NB4 (cell line): Measurements from ENCODE around the gene ZBTB20.

Source experiments
- DNase-seq: peaks from one replicate; pipeline ENCODE4 v3.0.0; 2010; ENCODE audit warnings: low read depth
- H3K4me3 ChIP-seq: one replicate; pipeline ENCODE4 v1.5.1; 2011; ENCODE audit warnings: mild to moderate bottlenecking, low read depth, low read length, moderate library complexity
- MYC ChIP-seq: IDR thresholded peaks from 2 replicates; pipeline ENCODE4 v1.6.1; 2011; ENCODE audit warnings: low read depth, low read length
- POLR2A ChIP-seq: IDR thresholded peaks from 2 replicates; pipeline ENCODE4 v1.6.1; 2011; ENCODE audit warnings: mild to moderate bottlenecking; ENCODE audit not compliant: insufficient read length; ENCODE audit errors: extremely low read depth
- TF ChIP-seq, protein P1 (sequence below): IDR thresholded peaks from one replicate; pipeline ENCODE4 v1.5.1; 2012; ENCODE audit warnings: low read depth, low read length
- TF ChIP-seq, protein P2 (sequence below): IDR thresholded peaks from 2 replicates; pipeline ENCODE4 v1.6.1; 2011; ENCODE audit warnings: low read depth, low read length

The ZBTB20 gene

DNA sequence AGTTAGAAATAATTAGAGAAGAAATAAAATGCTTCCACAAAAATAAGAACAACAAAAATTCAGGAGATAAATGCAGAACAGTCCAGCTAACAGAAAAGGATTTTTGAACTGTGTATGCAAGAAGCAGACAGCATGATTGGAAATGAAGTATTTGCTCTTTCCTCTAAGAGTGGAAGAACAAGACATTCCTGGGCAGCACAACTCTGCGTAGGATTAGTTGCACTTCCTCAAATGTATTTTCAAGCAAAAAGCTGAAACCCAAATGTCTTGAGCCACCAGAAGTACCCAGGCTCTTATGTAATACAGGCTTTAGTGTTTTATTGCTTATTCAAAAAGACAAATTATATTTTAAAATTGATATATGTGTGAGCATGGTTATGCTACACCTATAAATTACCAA lies 127.2 kb downstream of the ZBTB20 start:
- no peak for TF ChIP-seq POLR2A
- DNase-seq: peak; percentile 13
- no peak overlapping the region for H3K4me3 ChIP-seq

DNA sequence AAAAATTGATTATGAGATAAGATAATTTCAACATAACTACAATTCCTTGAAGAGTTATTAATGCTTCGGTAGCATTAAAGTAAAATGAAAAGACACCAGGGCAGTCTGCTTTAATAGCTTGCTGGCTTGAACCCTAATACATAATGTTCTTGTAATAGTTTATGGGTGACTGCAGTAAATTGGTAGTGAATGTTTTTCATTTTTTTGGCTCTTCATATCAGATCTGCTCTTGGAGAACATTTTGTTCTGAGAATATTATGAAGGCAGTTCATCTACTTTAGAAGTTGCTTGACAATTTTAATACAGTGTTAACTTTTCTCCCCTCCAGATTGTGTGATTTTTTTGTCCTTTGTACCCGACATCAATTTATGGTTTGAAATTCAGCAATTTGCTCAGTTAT lies 128.4 kb downstream of the ZBTB20 start:
- no peak for DNase-seq
- H3K4me3 ChIP-seq: no peak overlapping the region
- TF ChIP-seq, protein P1, sequence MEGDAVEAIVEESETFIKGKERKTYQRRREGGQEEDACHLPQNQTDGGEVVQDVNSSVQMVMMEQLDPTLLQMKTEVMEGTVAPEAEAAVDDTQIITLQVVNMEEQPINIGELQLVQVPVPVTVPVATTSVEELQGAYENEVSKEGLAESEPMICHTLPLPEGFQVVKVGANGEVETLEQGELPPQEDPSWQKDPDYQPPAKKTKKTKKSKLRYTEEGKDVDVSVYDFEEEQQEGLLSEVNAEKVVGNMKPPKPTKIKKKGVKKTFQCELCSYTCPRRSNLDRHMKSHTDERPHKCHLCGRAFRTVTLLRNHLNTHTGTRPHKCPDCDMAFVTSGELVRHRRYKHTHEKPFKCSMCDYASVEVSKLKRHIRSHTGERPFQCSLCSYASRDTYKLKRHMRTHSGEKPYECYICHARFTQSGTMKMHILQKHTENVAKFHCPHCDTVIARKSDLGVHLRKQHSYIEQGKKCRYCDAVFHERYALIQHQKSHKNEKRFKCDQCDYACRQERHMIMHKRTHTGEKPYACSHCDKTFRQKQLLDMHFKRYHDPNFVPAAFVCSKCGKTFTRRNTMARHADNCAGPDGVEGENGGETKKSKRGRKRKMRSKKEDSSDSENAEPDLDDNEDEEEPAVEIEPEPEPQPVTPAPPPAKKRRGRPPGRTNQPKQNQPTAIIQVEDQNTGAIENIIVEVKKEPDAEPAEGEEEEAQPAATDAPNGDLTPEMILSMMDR: no peak
- no peak for TF ChIP-seq MYC
- no peak for TF ChIP-seq POLR2A
- TF ChIP-seq, protein P2, sequence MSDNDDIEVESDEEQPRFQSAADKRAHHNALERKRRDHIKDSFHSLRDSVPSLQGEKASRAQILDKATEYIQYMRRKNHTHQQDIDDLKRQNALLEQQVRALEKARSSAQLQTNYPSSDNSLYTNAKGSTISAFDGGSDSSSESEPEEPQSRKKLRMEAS: no peak

DNA sequence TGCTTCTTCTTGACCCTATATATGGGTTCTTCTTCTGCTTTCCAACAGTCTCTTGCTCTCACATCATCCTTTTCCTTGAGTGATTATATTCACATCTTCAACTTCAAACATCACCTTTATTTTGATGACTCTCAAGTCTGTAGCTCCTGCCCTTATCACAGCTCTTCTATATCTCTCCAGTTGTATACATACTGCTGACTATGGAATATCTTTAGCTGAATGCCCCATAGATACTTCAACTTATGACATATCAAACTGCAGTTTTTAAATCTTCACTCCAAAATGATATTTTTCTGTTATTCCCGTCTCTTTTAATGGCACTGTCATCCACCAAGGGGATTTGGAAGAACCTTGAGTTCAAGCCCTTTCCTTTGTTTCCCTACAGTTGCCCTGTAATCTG lies 139.1 kb downstream of the ZBTB20 start:
- H3K4me3 ChIP-seq: no peak overlapping the region
- DNase-seq: no peak

DNA sequence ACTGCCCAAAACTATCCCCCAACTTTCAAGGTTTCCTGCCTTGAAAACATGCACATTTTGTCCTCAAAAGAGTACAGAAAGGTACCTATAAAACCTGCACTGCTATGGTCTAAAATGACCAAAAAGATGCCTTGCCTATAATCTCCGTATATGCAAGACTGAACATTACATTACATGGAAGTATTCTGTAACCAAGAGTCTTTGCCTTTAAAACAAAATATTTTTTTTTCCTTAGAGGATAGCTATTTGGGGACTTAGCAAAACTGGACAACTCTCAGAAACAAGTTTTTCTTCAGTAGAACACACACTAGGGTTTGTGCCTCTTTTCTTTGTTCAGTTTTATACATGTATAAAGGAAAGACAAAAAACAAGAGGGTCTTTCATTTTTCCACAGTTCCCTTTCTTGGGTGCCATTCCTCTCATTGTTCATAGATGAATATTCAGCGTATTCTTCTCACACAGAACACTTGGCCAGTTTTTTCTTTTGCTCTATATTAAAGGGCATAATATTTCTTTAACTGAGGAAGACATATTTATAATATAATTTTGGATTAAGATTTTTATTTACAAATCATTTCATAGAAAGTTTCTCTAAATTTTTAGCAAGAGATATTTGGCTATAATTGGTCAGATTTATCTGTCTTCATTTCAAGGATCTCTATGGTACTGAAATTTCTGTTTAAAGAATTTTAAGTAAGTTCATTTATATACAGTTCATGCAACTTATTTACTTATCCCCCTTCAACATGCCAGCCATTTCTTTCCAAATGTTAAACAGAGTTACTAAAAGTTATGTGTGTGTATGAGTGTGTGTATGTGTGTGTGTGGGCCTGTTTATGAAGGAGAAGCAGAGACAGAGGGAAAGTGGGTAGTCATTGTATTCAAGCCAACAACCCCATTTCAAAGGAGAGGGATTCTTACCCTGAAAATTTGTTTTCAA lies 142.6 kb downstream of the ZBTB20 start:
- no peak overlapping the region for H3K4me3 ChIP-seq
- DNase-seq: no peak
- TF ChIP-seq, protein P1: no peak
- no peak for TF ChIP-seq POLR2A
- TF ChIP-seq, protein P2: no peak
- TF ChIP-seq MYC: no peak

More for the DNA sequence above, 139.1 kb downstream of the ZBTB20 start:
- TF ChIP-seq, protein P2: no peak
- TF ChIP-seq, protein P1: no peak
- no peak for TF ChIP-seq MYC
- no peak for TF ChIP-seq POLR2A

DNA sequence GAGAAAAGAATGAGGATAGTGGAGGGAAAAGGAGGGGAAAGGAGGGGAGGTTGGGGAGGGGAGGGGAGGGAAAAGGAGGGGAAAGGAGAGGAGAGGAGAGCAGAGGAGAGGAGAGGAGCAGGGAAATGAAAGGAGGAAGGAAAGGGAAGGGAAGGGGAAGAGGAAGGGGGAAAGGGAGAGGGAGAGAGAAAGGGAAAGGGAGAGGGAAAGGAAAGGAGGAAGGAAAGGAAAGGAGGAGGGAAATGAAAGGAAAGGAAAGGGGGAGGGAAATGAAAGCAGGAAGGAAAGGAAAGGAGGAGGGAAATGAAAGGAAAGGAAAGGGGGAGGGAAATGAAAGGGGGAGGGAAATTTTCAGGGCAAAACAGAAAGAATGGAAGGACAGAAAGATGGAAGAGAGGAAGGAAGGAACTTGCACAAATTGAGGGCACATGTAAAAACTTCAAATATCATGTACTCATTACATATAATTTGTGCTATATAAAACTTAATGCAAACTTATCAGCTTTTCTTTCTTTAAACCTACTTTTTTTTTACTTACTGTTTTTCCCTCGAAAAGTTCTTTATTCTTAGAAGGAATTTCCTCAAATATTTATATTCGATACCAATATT lies 148.0 kb downstream of the ZBTB20 start:
- TF ChIP-seq POLR2A (no peak), MYC (no peak)
- TF ChIP-seq, protein P2: no peak
- DNase-seq: no peak
- H3K4me3 ChIP-seq: no peak overlapping the region

DNA sequence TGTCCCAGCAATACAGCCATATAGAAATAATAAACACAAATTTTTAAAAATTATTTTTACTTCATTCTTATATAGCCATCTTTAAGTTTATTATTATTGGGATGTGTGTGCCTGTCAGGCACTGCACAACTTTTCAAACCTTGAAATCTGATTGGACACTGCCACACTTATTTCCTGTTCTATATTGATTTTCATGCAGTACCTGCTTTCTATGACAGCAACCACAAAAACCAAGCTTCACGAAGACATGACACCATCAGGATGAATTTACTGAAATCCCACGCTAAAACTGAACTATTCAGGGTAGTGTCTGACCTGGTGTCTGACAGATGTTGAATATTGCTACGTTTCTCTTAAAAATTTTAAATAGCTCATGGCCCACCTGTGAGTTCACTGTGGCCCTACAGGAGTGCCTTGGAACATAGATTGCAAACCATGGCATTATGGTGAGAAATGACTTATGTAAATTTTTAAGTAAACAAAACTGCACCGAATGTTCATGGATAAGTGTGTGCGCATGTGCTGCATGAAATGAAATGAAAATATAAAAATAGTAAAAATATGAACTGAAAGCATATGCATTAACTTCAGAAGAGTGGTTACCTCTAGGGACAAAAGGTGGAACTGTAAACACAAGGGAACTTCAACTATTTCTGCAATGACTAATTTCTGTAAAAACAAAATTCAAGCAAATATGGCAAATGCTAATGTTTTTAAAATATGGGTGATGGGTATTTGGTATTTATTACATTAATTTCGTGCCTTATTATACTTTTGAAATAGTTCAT lies 152.3 kb downstream of the ZBTB20 start:
- DNase-seq: no peak
- H3K4me3 ChIP-seq: no peak overlapping the region
- TF ChIP-seq, protein P1: no peak
- TF ChIP-seq MYC (no peak), POLR2A (no peak)
- TF ChIP-seq, protein P2: no peak
